NB4 (cell line): ENCODE results near the gene CSTA.

Experiments
- MYC ChIP-seq: IDR thresholded peaks from 2 replicates; pipeline ENCODE4 v1.6.1; 2011; ENCODE audit warnings: low read depth, low read length
- POLR2A ChIP-seq: IDR thresholded peaks from 2 replicates; pipeline ENCODE4 v1.6.1; 2011; ENCODE audit warnings: mild to moderate bottlenecking; ENCODE audit not compliant: insufficient read length; ENCODE audit errors: extremely low read depth
- TF ChIP-seq, protein P1 (sequence below): IDR thresholded peaks from one replicate; pipeline ENCODE4 v1.5.1; 2012; ENCODE audit warnings: low read depth, low read length
- TF ChIP-seq, protein P2 (sequence below): IDR thresholded peaks from 2 replicates; pipeline ENCODE4 v1.6.1; 2011; ENCODE audit warnings: low read depth, low read length

DNA sequence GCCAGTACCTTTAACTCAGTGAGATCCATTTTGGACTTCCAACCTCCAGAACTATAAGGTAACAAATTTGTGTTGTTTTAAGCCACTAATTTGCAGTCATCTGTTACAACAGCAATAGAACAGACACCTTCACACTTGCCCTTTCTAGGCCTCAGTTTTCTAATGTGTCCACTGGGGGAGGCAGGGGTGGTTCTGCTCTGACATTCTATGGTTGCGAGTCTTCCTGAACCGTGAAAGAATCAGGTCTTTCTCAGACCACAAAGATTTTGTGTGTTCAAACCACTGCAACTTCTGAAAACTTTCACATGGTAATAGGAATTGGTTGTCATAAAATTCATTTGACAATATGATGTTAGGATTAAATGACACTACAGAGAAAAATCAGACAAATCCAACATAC lies 26.8 kb upstream of the CSTA start:
- TF ChIP-seq, protein P1, sequence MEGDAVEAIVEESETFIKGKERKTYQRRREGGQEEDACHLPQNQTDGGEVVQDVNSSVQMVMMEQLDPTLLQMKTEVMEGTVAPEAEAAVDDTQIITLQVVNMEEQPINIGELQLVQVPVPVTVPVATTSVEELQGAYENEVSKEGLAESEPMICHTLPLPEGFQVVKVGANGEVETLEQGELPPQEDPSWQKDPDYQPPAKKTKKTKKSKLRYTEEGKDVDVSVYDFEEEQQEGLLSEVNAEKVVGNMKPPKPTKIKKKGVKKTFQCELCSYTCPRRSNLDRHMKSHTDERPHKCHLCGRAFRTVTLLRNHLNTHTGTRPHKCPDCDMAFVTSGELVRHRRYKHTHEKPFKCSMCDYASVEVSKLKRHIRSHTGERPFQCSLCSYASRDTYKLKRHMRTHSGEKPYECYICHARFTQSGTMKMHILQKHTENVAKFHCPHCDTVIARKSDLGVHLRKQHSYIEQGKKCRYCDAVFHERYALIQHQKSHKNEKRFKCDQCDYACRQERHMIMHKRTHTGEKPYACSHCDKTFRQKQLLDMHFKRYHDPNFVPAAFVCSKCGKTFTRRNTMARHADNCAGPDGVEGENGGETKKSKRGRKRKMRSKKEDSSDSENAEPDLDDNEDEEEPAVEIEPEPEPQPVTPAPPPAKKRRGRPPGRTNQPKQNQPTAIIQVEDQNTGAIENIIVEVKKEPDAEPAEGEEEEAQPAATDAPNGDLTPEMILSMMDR: no peak
- TF ChIP-seq, protein P2, sequence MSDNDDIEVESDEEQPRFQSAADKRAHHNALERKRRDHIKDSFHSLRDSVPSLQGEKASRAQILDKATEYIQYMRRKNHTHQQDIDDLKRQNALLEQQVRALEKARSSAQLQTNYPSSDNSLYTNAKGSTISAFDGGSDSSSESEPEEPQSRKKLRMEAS: no peak
- TF ChIP-seq POLR2A: no peak
- no peak for TF ChIP-seq MYC
